GM13976 (cell line): Measurements from ENCODE around the gene NEGR1.

Source experiments
- DNase-seq: peaks from one replicate; pipeline ENCODE4 v3.0.0; 2012; ENCODE audit warnings: low spot score
- CTCF ChIP-seq: IDR thresholded peaks from 2 replicates; pipeline ENCODE4 v1.5.1; 2012; ENCODE audit warnings: borderline replicate concordance, mild to moderate bottlenecking; ENCODE audit not compliant: insufficient read depth; ENCODE audit errors: extremely low read depth, missing control alignments, control extremely low read depth
- in situ Hi-C: fragments of 300-500 bp; cut with MboI; formaldehyde crosslinking; loops from one replicate; pipeline ENCODE4 v1.12.0; 2022; ENCODE audit warnings: low sequenced_read_pairs, mixed read lengths, inconsistent platforms; ENCODE audit not compliant: unreplicated experiment

Gene NEGR1

GRCh38 chr1:71784241-71784640, 498.1 kb downstream of the NEGR1 start:
- TF ChIP-seq CTCF, result no peak

GRCh38 chr1:71783071-71783470, 499.3 kb downstream of the NEGR1 start:
- DNase-seq, result no peak
- in situ Hi-C loops, result no loop called here
- no peak for TF ChIP-seq CTCF

More at GRCh38 chr1:71784241-71784640, 498.1 kb downstream of the NEGR1 start:
- in situ Hi-C loops, result no loop called here
- DNase-seq, result no peak

- DNase-seq, result no peak
- no peak for TF ChIP-seq CTCF
- in situ Hi-C loops, result no loop called here
Measured at GRCh38 chr1:71781450-71781849, 500.9 kb downstream of the NEGR1 start.

GRCh38 chr1:71780681-71781080, 501.7 kb downstream of the NEGR1 start:
- TF ChIP-seq CTCF, result no peak
- in situ Hi-C loops, result no loop called here
- peak; percentile 16 for DNase-seq

- in situ Hi-C loops, result no loop called here
- TF ChIP-seq CTCF, result no peak
- no peak for DNase-seq
Measured at GRCh38 chr1:71778940-71779339, 503.4 kb downstream of the NEGR1 start.

- no peak for TF ChIP-seq CTCF
- in situ Hi-C loops, result no loop called here
- DNase-seq, result no peak
Measured at GRCh38 chr1:71777094-71777493, 505.2 kb downstream of the NEGR1 start.

- DNase-seq, result no peak
- in situ Hi-C loops, result no loop called here
- TF ChIP-seq CTCF, result no peak
Measured at GRCh38 chr1:71774705-71775104, 507.6 kb downstream of the NEGR1 start.
